ENCODE measurements around the gene TRIM31.

The TRIM31 gene

DNA sequence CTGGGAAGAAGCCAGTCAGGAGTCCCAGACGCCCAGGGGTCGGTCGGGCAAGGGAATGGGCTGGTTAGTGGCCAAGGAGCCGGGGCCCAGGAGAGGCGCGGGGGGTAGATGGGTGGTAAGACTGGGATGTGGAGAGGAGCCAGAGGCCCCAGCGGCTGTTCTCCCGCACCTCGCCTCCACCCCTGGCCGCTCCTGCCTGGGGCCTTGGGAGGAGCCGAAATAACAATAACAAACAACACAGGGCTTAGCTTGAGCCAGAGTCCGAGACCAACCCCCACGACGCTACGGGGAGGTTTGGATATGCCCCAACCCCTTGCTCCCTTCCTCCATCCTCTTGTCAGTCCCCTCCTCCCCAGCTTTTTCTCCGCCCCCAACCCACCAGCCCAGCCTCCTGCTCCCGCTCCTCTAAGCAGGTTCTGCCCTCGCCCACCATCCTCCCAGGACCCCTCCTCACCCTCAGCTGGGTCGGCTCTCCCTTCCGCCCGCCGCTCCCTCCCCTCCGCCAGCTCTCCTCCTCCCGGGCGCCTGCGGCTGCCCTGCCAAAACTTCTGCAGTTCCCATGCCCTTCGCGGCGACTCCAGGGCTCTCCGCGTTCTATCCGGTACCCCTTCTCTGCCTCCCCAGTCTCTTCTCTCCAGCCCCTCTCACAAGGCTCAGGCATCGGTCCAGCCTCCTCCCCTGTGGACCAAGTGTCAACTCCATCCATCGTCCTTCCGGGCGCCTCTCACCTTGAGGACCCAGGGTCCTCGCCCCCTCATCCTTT lies 38.4 kb downstream of the TRIM31 start:
- FAIRE-seq = no peak

DNA sequence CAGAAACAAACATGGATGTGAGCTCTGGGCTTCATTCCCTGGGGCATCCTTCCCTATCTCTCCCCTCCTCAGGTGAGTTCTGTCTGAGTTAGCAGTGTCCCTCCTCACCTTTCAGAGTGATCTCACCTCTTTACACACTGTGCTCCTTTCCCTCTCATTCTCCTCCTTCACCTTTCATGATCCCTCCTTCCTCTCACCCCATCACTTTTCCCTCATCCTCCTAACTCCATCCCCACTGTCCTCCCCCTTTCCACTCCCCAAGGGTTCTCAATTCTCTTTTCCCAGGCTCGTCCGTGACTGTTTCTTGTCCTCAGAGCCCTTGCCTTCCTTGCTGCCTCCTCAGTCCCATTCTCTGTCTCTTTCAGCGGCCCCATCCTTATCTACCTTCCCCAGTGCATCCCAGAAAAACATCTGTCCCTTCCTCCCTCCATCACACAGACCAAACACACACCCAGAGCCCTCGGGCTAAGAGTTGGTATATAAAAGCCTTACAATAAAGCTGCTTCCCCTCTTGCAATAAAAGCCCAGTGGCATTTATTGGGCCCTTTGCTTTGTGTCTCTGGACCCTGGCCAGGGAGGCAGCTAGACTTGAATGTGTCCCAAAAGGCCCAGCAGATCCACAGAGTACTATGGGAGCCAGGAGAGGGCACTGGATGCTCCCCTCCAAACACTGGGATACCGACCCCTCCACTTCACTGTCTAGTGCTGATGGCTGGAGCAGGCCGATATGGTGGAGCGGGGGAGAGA lies 39.2 kb downstream of the TRIM31 start:
- no peak for FAIRE-seq

DNA sequence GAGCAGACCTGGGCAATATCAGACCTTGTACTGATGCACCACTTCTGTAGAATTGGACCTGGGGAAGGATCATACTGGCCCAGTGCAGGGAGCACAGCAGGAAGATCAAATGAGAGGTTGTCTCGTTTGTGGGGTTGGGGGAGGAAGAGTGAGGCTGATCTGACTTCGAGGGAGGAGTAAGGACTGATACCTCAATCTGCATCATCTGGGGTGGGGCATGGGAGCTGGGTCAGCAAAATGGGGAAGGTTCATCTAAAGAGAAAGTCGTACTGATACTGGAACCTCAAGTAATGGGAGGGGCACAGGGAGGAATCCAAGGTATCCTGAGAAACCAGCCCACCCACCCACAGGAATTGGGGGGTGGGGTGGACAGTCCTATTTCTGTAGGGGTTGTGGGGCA lies 41.0 kb downstream of the TRIM31 start:
- no peak for FAIRE-seq

DNA sequence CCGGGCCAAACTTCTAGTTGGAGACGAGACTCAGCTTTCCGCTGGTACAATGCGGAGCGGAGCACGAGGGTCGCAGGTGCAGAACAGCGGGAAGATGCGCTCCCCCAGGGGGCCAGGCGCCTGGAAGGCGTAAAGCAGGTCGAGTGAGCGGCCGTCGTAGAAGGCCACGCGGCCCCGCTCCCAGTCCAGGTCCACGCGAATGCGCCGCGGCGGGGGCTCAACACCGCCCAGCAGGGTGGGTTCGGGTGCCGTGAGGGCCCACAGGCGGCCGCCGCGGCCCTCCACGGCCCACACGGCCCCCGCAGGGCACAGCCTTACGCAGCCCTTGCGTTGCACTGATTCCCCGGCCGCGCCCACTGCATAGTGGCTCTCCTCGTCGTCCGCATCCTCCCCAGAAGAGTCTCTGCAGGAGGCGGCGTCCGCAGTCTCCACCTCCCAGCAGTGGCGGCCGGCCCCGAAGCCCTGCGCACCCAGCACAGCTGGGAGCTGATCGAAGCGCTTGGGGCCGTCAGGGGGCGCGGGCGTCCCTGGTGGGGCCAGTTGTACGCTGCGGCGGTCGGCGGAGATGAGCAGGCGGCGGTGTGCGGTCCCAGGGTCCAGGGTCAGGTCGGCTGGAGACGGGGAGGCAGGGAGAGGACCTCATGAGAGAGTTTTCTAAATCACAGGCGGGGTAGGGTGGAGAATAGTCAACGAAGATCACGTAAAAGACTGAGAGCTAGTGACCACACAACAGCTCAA lies 41.6 kb downstream of the TRIM31 start:
- no peak for FAIRE-seq

DNA sequence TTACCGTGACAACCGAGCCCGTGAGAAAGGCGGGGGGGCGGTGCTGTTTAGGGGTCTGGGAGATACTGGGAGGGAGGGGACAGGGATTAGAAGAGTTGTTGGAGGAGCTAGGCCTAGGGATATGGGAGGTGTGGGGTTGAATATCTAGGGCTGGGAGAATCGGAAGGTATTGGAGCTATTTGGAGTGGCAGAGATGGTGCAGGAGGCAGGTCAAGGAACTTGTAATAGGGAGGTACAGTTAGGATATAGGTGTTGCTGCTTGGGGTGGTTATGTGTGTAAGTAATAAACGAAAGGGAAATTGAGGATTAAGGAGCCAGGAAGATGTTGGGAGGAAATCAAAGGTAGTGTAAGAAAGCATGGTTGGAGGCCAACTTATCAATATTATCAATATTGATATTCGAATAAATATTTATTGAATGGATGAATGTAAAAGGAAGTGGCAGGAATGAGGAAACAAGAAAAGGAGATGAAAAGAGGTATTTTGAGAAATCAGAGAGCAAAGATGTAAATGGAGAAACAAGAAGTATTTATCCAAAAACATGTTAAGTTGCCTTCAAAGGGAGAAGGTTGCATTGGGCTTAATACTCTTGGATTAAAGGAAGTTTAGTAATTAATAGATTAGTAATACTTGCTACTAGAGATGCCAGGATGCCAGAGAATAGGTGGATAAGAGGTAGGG lies 45.3 kb downstream of the TRIM31 start:
- no peak for FAIRE-seq

DNA sequence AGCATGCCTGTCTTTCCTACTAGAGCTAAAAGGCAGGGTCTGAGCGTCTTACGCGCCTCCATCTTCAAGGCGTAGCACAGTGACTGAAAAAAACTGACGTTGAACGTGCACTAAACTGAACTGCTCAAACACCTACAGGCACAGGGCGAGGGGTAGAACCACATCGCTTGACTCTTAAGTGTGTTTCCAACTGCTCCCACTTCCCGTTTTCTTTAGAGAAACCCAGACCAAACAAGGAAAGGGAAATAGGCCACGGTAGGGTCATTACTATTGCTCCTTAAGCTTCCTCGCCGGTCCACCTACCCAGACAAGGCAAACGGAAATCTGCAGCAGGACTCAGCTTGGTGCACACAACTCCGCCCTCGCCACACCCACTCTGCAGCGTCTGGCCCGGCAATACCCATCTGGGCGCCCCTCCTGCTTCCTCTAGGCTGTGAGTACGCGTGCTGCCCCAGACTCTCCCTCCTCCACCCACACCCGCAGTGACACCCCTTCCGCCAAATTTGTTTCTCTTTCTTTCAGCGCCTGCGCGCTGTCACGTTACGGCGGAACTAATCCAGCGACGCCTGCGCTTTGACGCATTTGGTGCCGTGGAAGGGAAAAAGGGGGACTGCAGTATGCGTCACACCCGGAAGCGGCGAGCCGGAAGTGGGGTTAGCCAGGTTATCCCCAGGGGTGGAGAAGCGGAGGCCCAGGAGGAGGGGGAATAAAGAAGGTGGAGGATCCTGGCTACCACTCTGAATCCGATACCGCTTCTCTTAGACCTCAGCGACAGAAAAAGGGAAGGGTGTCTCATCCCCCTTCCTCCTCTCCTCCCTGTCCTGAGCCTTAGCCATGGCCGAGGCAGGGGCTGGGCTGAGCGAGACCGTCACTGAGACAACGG lies 46.1 kb downstream of the TRIM31 start, which contains the start of gene PPP1R11:
Gene PPP1R11 (plus strand): TSS at position 622 of the 883 bp plus-strand sequence. CDS start 213 bp downstream, at position 835.
- FAIRE-seq = peak; percentile 95

DNA sequence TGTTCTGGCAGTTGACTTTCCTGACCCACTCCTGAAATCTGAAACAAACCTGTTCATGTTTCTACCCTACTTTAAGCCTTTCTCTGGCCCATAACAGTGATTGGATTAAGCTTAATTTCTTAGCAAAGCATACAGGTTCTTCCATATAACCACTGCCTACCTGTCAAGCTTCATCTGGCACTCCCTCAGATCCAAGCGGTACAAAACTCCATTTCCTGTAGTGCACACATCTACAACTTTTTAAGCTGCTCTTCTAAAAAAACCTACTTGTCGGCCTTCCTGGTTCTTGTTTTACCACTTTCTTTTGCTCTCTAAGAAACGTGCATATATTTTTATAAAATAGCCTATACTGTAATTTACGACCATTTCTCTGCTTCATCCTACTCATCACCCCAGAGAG lies 46.8 kb downstream of the TRIM31 start:
- FAIRE-seq = no peak

DNA sequence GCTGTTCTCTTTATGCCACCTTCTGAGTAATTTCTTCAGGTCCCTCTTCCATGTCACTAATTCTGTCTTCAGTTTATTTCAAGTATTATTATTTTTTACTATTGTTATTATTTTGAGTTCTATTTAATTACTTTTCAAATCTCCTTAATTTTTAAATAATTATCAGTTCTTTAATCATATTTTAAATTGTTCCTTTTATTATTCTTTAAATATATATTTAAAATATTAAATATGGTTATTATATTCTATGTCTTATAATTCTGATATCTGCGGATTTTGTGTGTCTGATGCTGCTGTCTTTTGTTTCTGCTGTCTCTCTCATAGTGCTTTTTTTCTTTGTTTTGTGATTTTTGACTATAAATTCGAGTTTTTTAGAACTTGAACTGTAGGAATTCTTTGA lies 49.6 kb downstream of the TRIM31 start:
- no peak for FAIRE-seq

DNA sequence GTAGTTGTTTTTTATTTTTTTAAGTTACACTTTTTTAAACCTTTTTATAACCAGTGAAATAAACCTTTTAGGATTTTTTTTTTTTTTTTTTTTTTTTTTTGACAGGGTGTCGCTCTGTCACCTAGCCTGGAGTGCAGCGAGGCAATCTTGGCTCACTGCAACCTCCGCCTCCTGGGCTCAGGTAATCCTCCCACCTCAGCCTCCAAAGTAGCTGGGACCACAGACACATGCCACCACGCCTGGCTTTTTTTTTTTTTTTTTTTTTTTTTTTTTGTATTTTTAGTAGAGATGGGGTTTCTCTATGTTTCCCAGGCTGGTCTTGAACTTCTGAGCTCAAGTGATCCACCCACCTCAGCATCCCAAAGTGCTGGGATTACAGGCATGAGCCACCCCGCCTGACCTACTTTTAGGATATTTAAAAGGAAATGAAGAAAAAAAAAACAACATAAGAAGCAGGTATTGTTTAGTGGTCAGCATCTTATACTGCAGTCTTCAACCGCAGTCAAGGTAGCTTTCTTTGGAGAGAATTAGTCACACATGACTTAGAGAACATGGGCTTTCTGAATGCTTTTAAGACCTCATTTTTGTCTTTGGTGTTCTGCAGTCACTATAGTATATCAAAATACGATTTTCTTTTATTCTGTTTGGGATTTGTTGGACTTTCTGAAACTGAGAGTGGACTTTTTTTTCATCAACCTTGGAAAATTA lies 50.3 kb downstream of the TRIM31 start:
- no peak for FAIRE-seq

DNA sequence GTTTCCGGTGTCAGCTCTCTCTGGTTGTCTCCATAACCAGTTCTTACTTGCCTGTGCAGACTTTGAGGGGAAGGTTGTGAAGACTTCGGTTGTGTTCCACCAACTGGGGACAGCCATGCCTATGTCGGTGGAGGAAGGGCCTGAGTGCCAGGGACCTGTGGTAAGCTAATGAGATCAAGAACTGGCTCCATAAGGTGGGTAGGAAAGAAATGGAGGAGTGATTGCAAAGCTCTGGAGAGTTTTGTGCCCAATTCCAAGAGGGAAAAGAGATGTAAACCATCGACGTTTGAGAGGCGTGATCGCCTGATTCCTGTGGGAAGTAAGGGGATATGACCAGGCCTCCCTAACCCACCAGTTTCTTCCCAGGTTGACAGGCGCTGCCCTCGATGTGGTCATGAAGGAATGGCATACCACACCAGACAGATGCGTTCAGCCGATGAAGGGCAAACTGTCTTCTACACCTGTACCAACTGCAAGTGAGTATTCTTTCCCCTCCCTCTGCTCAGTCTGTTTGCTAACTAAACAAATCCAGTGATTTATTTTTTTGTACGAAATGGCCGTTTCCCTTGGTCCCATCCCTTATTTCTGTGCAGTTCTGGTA lies 50.9 kb downstream of the TRIM31 start:
- FAIRE-seq = no peak

DNA sequence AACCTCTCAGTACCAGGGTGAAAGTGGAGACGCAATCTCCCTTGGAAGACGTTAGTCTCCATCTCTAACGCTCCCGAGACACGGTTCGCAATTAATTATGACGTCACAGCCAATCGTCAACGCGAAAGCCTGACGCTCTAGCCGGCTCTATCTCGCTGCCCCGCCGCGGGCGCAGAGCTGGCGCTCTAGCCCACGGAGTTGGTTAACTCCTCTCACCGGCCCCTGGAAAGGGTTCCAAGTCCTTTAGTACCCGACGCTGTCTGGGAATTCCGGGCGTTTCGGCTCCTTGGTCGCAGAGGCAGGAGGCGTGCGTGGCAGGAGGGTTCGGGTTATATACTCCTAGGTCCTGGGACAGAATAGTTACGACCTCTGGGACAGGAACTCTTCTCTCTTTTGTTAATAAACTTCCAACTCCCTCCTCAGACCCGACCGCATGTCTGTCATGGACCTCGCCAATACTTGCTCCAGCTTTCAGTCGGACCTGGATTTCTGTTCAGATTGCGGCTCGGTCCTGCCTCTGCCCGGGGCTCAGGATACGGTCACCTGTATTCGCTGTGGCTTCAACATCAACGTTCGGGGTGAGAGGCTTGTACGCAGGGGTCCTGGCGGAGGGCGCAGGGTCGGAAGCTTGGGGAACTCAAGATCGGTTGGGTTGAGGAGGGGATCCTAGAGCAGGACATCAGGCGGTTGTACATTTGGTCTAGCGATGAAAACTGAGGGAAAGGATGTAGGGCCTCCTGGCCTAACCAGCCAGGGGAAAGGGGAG lies 51.6 kb downstream of the TRIM31 start, which contains the start of gene POLR1H:
Gene POLR1H (plus strand): TSS at position 174 of the 766 bp plus-strand sequence. CDS start 260 bp downstream, at position 434.
- FAIRE-seq = peak; percentile 68

DNA sequence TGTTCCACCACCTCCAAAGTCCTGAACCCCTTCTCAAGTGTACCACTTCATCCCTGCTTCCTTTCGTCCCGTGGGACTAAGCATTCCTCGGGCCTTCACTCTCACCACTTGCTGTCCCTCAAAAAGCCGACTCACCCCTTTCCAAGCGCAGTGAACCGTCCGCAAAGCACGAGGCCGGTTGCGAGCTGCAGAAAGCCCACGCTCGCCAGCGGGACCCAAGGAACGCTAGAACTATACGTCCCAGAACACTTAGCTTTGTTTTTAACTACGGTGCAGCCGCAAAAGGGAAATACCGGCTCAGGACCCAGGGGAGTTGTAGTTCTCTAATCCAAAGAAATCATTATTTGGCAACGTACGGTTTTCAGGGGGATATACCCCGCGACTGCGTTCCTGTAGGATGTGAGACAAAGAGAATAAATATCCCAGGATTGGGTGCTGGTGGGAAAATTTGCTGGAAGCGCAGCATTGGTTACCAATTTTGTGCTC lies 52.2 kb downstream of the TRIM31 start:
- no peak for FAIRE-seq

DNA sequence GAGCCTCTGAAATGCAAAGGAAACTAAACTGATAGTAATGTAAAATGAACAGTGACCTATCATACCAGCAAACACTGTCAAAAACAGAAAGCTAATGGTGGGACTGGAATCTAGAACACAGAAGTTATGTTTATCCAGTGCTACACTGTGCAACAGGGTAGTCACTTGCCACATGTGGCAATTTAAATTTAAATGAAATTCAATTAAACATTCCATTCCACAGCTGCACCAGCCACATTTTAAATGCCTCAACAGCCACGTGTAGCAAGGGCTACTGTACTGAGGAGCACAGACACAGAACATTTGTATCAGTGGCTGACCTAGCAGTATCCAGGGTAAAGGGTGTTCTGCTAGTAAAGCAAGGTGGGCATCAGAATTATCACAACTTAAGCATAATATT lies 57.4 kb downstream of the TRIM31 start:
- FAIRE-seq = no peak

DNA sequence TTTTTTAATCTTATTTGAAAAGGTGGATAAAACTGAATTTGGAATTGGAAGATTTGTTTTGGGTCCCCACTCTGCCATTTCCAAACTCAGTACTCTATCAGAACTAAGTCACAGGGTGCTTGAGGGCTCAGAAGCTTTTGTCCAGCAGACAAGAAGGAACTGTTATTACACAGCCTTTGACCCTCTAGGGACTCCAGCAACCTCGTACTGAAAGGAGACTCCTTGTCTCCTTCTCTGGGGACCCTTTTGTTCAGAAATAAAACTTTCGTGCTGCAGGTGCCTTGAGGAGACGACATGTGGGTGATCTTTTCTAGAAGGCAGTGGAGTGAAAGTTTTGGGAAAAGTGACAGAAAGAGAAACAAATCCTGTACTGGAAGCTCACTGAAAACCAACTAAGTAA lies 59.2 kb downstream of the TRIM31 start:
- no peak for FAIRE-seq
